HG02970 (cell line): Measurements from ENCODE around the gene MTHFR.

ENCODE experiments used
- ATAC-seq: cut with Tn5 transposase; IDR thresholded peaks from one replicate; pipeline ENCODE4 v1.9.1; 2021; ENCODE audit warnings: mild to moderate bottlenecking, moderate library complexity, moderate number of reproducible peaks; ENCODE audit not compliant: unreplicated experiment, low FRiP score

The MTHFR gene

GRCh38 chr1:11783556-11783955 is 22.2 kb downstream of the MTHFR start:
- no peak for ATAC-seq

- no peak for ATAC-seq
Measured at GRCh38 chr1:11782127-11782708, 23.5 kb downstream of the MTHFR start.

DNA sequence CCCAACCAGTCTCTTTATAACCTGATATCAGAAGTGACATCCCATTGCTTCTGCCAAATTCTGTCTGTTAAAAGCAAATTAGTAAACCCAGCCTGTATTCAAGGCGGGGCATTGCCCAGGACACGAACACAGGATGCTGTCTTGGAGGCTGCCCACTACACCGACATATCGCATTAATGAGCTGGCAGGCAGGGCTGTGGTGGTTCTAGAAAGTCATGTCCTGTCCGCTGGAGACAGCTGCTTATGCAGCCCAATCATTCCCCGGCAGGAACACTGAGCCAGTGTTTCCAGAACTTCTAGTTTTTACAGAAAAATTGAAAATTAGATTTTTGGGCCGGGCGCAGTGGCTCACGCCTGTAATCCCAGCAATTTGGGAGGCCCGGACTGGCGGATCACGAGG is 24.5 kb downstream of the MTHFR start:
- ATAC-seq = no peak

- no peak for ATAC-seq
Measured at GRCh38 chr1:11780380-11781147, 25.2 kb downstream of the MTHFR start.

DNA sequence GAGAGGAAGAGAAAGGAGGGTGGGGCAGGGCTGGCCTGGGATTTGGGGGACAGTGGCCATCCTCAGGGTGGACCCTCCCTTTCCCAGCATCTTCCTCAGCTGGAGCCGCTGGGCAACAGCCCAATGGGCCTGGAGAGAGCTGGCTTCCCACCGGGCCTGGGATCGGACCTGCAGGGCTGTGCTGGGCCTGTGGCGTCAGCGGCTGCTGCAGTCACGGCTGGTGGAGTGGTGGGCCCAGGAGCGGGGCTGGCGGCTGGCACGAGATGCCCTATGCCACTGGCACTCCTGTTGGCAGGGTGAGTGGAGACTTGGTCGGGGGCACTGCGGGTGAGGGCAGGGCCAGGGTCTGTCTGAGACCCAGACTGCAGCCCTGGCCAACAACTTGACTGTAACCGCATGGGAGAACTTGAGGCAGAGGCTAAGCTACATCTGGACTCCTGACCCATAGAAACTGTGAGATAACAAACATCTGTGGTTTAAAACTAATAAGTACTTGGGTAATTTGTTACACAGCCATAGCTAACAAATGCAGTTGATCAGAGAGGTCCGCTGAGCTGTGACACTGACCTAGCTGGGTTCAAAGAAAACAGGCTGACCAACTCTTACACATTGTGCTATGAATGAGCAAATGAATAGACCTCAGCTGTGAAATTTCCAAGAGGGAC is 25.9 kb downstream of the MTHFR start:
- ATAC-seq = no peak

- ATAC-seq = no peak
Measured at GRCh38 chr1:11778844-11779623, 26.7 kb downstream of the MTHFR start.

DNA sequence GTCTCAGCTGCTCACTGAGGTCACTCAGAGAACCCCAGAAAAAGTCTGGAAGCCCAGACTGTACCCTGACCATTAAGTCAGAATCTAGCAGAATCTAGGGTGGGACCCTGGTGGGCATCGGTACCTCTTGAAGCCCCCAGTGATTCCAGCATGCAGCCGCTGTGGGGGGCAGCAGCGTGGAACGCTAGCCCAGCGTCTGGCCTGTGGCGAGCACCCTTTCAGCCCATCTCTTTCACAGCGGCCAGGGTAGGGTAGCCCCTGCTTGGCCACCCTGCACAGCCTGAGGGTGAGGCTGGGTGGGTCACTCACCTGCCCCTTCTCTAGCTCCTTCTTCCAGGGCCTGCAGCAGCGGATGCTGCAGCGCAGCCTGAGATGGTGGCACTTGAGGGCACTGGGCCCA is 27.4 kb downstream of the MTHFR start:
- ATAC-seq = no peak

DNA sequence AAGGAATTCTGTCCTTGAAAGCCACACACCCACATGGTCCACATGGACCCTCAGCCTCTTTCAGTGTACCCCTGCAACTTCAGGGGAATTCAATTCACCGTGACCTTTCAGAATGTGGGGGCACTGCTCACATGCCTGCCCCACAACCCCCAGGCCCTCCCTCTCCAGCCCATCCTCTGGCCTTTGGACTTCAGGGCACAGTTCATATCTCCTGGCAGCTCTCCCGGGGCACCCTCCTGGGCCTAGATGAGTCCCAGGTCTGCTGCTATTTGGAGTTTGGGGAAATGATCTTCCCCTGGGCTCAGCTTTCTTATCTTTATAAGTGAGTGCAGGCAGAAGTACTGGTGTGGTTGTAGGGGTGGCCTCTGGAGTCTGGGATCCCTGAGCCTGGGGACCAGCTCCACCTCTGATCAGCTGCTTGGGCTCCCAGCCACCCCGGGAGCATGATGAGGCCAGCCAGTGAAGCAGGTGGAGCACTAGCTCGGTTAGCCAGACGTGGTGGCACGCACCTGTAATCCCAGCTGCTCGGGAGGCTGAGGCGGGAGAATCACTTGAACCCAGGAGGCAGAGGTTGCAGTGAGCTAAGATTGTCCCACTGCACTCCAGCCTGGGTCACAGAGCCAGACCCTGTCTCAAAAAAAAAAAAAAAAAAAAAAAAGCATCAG is 28.0 kb downstream of the MTHFR start:
- no peak for ATAC-seq

GRCh38 chr1:11774753-11775152 is 31.0 kb downstream of the MTHFR start:
- ATAC-seq = no peak

DNA sequence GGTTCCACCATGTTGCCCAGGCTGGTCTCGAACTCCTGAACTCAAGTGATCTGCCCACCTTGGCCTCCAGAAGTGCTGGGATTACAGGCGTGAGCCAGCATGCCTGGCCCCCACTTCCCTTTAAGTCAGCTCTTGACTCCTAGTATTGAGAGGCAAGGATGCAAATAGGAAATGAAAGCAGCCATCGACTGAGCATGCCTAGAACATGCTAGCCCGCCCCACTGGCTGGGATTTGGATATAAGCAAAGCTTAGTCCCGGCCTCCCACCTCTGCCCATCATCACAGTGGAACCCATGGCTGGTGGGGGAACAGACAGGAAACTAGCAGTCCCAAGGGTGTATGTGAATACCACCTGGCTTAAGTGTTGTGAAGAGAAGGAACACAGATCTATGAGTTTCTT is 33.3 kb downstream of the MTHFR start:
- ATAC-seq = no peak

DNA sequence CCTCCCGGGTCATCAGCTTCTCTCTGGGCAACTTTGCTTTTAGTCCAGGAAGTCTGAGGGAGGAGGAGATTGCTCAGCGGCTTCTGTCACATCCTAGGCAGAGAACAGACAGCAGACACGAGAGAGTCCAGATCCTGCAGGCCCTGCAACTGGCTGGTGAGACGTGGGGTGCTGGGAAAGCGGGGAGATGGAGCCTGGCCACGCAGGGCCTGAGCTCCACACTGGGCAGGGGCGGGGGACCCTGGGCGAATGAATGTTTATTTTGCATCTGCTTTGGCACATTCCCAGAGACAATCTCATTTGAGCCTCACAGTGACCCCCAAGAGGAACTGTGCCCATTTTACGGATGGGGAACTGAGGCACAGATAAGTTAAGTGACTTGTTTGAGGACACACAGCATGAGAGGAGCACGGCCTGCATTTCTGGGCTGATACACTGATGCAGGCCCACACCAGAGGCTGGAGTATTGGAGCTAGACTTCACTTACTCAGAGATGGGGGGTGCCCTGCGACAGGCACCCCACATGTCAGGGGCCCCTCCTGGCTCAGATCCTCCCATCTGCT is 34.2 kb downstream of the MTHFR start:
- no peak for ATAC-seq

DNA sequence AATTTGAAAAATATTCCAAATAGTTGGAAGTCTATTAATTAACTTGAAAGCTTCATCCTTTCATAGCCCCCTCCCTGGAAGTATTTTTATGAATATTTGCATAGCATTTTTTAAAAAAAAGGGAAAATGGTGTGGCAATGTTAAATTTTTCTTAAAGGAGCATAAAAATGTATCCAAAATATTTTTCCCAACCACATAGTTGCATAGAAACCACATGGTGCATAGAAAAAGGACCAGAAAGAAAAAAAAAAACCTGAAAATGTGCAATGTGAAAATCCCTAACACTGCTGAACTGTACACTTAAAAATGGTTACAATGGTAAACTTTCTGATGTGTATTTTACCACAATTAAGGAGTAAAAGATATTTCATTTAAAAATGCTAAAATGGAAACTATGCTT is 35.8 kb downstream of the MTHFR start:
- ATAC-seq = no peak

DNA sequence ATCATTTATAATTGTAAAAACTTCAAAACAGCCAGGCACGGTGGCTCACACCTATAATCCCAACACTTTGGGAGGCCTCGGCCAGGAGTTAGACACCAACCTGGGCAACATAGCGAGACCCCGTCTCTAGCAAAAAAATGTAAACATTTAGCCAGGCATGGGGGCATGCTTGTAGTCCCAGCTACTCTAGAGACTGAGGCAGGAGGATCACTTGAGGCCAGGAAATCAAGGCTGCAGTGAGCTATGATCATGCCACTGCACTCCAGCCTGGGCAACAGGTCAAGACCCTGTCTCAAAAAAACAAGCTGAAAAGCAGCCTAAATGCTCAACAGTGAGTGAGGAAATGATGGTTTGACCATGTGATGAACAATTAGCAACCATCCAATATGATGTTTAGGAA is 36.5 kb downstream of the MTHFR start:
- no peak for ATAC-seq

GRCh38 chr1:11768821-11769220 is 36.9 kb downstream of the MTHFR start:
- no peak for ATAC-seq

GRCh38 chr1:11767922-11768704 is 37.7 kb downstream of the MTHFR start:
- ATAC-seq = no peak

DNA sequence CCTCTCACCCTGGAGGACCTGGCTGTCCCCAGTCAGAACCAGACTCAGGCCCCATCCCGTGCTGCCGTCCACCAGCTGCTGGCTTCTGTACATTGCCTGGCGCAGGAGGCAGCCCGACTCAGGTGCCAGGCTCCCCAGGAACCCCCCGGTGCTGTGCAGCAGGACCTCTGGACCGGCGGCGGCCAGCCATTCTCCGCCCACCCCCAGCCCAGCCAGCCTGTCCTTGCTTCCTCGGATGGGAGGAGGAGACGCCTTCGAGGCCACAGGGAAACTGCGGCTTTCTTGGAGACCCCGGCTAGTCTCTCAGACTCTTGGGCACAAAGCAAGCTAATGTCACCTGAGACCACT is 39.4 kb downstream of the MTHFR start:
- no peak for ATAC-seq

DNA sequence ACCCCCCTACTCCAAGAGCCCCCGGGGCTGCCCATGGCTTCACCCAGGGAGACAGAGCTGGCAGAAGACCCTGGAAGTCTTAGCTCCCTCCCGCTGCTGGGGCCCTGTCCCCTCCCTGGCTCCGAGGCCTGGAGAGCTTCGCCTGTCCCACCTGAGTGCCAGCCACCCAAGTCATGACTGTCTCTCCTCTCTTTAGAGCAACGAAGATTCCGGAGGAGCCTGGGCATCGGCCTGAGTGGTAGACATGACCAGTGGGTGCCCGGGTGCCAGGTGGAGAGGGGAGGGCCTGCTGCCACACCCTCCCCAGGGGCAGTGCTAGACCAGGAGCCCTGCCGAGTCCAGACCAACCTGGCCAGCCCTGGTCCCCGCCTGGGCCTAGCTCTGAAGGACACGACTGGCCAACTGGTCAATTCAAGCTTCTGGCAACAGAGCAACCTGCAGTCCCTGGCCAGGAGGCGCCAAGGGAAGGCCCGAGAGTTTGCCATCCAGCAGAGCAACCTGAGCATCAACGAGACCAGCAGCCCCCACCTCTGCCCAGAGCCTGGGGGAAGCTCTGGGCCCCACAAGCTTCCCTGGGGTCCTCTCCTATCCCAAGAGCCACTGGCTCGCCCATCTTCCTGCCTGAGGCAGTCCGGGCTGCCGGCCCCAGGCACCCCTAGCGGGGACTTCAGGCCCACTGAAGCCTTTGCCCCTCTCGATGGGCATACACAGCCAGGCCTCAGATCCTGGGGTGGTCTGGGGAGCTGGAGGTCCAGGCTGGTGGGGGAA is 39.9 kb downstream of the MTHFR start:
- no peak for ATAC-seq

DNA sequence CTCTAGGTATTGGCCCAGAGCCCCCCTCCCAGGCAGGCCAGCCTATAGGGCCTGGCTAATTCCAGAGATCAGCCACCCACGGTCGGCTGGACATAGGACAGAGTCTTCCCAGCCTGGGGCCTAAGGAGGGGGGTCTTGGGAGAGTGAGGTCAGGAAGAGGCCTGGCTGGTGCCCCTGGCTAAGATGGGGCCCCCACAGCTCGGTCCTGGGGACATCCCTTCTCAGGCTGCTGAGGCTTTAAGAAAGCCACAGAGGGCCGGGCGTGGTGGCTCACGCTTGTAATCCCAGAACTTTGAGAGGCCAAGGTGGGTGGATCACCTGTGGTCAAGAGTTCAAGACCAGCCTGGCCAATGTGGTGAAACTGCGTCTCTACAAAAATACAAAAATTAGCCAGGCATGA is 41.2 kb downstream of the MTHFR start:
- no peak for ATAC-seq

- no peak for ATAC-seq
Measured at GRCh38 chr1:11764115-11764514, 41.6 kb downstream of the MTHFR start.
